NK-92 treated with Interleukin-12 subunit alpha and Interleukin-12 subunit beta, amount 100 ng/mL, for 24 hours (cell line): Measurements from ENCODE around the gene SUSD2.
A peak's percentile ranks its signal among the peaks of the same experiment; 100 is the strongest.

ENCODE experiments used
- DNase-seq: peaks from one replicate; lab custom pipeline; 2025; lab: John Stamatoyannopoulos, UW

Gene SUSD2

GRCh38 chr22:24149198-24149590, 32.1 kb upstream of the SUSD2 start:
- DNase-seq: no peak

GRCh38 chr22:24153353-24153752, 27.9 kb upstream of the SUSD2 start:
- peak; percentile 35 for DNase-seq

GRCh38 chr22:24153959-24154358, 27.3 kb upstream of the SUSD2 start:
- DNase-seq: peak; percentile 26

- no peak for DNase-seq
Observed at GRCh38 chr22:24154826-24155225, 26.5 kb upstream of the SUSD2 start.

GRCh38 chr22:24155627-24156140, 25.6 kb upstream of the SUSD2 start:
- peak; percentile 83 for DNase-seq

- DNase-seq: peak; percentile 83
Observed at GRCh38 chr22:24156141-24156912, 25.0 kb upstream of the SUSD2 start.

- DNase-seq: peak; percentile 86
Observed at GRCh38 chr22:24156913-24157821, 24.1 kb upstream of the SUSD2 start.

GRCh38 chr22:24157822-24158135, 23.5 kb upstream of the SUSD2 start:
- no peak for DNase-seq

GRCh38 chr22:24159650-24160049, 21.6 kb upstream of the SUSD2 start:
- no peak for DNase-seq

- DNase-seq: no peak
Observed at GRCh38 chr22:24160546-24160945, 20.7 kb upstream of the SUSD2 start.

GRCh38 chr22:24161485-24161884, 19.8 kb upstream of the SUSD2 start:
- DNase-seq: no peak

- DNase-seq: no peak
Observed at GRCh38 chr22:24161909-24162308, 19.4 kb upstream of the SUSD2 start.

GRCh38 chr22:24162436-24162835, 18.9 kb upstream of the SUSD2 start:
- no peak for DNase-seq

- DNase-seq: no peak
Observed at GRCh38 chr22:24164243-24164642, 17.0 kb upstream of the SUSD2 start.

GRCh38 chr22:24164940-24165339, 16.3 kb upstream of the SUSD2 start:
- DNase-seq: no peak

- DNase-seq: no peak
Observed at GRCh38 chr22:24165673-24166072, 15.6 kb upstream of the SUSD2 start.

- DNase-seq: no peak
Observed at GRCh38 chr22:24166811-24167210, 14.5 kb upstream of the SUSD2 start.

GRCh38 chr22:24169439-24170058, 11.7 kb upstream of the SUSD2 start:
- DNase-seq: no peak

- no peak for DNase-seq
Observed at GRCh38 chr22:24170188-24170587, 11.1 kb upstream of the SUSD2 start.

GRCh38 chr22:24170632-24171031, 10.7 kb upstream of the SUSD2 start:
- no peak for DNase-seq

- no peak for DNase-seq
Observed at GRCh38 chr22:24171822-24172221, 9.5 kb upstream of the SUSD2 start.

- peak; percentile 11 for DNase-seq
Observed at GRCh38 chr22:24175160-24175808, 6.0 kb upstream of the SUSD2 start.
